A172 (cell line): Measurements from ENCODE around the gene TLL2. TPM values are rescaled to one million over a fixed set of nuclear protein-coding genes. Genes with fewer than 3 reads are reported as not detected.
"Not testable (repeated sequence)": the region's sequence is repeated elsewhere in the genome, so short reads cannot be mapped to it uniquely, and the experiment has no call there.

Experiments used
- DNase-seq: peaks from one replicate; pipeline ENCODE4 v3.0.0-alpha.2; 2015; ENCODE audit warnings: low spot score
- total RNA-seq: library from RNA; depleted of rRNA; stranded (reverse); fragments of >200 nt; shearing (Covaris generic); gene quantifications from 2 replicates; pipeline ENCODE4 v1.2.3, GENCODE V29; 2014; rRNA removed

Gene TLL2
- 0.12 and 0.38 TPM in 2 replicates for total RNA-seq

- DNase-seq: peak; percentile 85
These were observed at the start of gene TLL2 for GRCh38 chr10:96513698-96514561. TLL2 (minus strand) TSS chr10:96513926; CDS start chr10:96513685, 241 bp downstream.

- DNase-seq: no peak
These were observed 47.5 kb upstream of the TLL2 start for GRCh38 chr10:96560966-96561887.

- no peak for DNase-seq
These were observed 46.8 kb upstream of the TLL2 start for GRCh38 chr10:96560489-96560888.

GRCh38 chr10:96556003-96556402 lies 42.3 kb upstream of the TLL2 start:
- DNase-seq: peak; percentile 10

GRCh38 chr10:96555330-96555729 lies 41.6 kb upstream of the TLL2 start:
- no peak for DNase-seq

- no peak for DNase-seq
These were observed 34.9 kb upstream of the TLL2 start for GRCh38 chr10:96548589-96548988.

- DNase-seq: not testable (repeated sequence)
These were observed 31.8 kb upstream of the TLL2 start for GRCh38 chr10:96545558-96545957.

- no peak for DNase-seq
These were observed 28.2 kb upstream of the TLL2 start for GRCh38 chr10:96541921-96542320.

- DNase-seq: no peak
These were observed 26.5 kb upstream of the TLL2 start for GRCh38 chr10:96540240-96540639.

GRCh38 chr10:96538683-96539082 lies 25.0 kb upstream of the TLL2 start:
- DNase-seq: no peak

- no peak for DNase-seq
These were observed 22.4 kb upstream of the TLL2 start for GRCh38 chr10:96536129-96536528.

GRCh38 chr10:96532523-96532922 lies 18.8 kb upstream of the TLL2 start:
- DNase-seq: peak; percentile 9

GRCh38 chr10:96529634-96530279 lies 16.0 kb upstream of the TLL2 start:
- DNase-seq: no peak

GRCh38 chr10:96524741-96525140 lies 11.0 kb upstream of the TLL2 start:
- DNase-seq: no peak

- DNase-seq: no peak
These were observed 3.6 kb upstream of the TLL2 start for GRCh38 chr10:96517284-96517683.

- DNase-seq: no peak
These were observed 2.6 kb upstream of the TLL2 start for GRCh38 chr10:96516337-96516736.

- no peak for DNase-seq
These were observed 425 bp downstream of the TLL2 start for GRCh38 chr10:96513305-96513697.

GRCh38 chr10:96512524-96513304 lies 1.0 kb downstream of the TLL2 start:
- DNase-seq: no peak

GRCh38 chr10:96511044-96511945 lies 2.4 kb downstream of the TLL2 start:
- peak; percentile 38 for DNase-seq

- peak; percentile 70 for DNase-seq
These were observed 4.6 kb downstream of the TLL2 start for GRCh38 chr10:96509017-96509641.
